HUES6 (cell line): ENCODE results near the gene NEU2.

Experiments used
- H3K27ac ChIP-seq: 2 replicates; pipeline ENCODE4 v1.7.0; 2013; ENCODE audit warnings: low read depth, mild to moderate bottlenecking, low read length, inconsistent platforms
- H3K27me3 ChIP-seq: 2 replicates; pipeline ENCODE4 v1.6.1; 2013; ENCODE audit warnings: low read length; ENCODE audit not compliant: control insufficient read depth, insufficient read depth
- H3K36me3 ChIP-seq: 2 replicates; pipeline ENCODE4 v1.6.1; 2013; ENCODE audit warnings: low read length; ENCODE audit not compliant: control insufficient read depth, insufficient read depth
- H3K4me1 ChIP-seq: 2 replicates; pipeline ENCODE4 v1.6.1; 2013; ENCODE audit warnings: low read length; ENCODE audit not compliant: control insufficient read depth, insufficient read depth
- H3K4me3 ChIP-seq: 2 replicates; pipeline ENCODE4 v1.5.1; 2013; ENCODE audit warnings: low read depth, low read length
- H3K9ac ChIP-seq: one replicate; pipeline ENCODE4 v1.6.1; 2013; ENCODE audit warnings: mild to moderate bottlenecking, low read length
- H3K9me3 ChIP-seq: 2 replicates; pipeline ENCODE4 v1.6.1; 2013; ENCODE audit warnings: low read depth, low read length; ENCODE audit not compliant: control insufficient read depth, insufficient read depth

Gene NEU2

DNA sequence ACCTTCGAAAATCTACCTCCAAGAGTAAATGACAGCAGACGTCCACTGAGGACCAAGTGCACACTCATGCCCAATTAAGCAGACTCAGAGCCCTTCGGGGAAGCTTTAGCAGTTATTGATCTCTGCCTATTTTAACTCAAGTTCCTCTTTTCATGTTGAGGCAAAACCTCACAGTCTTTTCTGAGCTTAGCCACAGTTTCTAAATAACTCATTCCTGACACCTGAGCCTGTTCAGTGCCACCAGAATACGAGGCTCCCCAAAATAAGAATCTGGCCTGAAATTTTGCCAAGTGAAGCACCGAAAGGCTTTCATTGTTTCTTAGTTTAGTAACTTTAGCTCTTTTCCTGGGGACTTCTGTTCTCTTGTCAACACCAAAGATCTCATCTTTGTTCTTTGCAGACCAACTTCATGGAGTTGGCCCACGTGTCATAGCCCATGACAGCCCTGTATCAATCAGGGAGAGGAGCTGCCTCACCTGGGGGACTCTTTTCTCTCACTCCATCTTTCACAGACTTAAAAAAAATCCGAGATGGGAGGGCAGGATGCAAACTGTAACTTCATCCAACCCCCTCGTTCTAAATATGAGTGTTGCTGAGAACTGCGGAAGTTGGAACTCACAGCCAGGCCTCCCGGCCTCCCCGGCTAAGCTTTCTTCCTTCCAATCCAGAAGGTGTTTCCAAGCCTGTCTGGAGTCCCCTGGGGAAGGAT is 49.9 kb downstream of the NEU2 start:
- H3K9me3 ChIP-seq = no peaks in the 10 kb centered on the region
- H3K9ac ChIP-seq = no peak overlapping the region
- H3K27me3 ChIP-seq = no peaks in the 10 kb centered on the region
- H3K4me3 ChIP-seq = no peak overlapping the region
- no peaks in the 10 kb centered on the region for H3K36me3 ChIP-seq
- peaks cover 7% of the 10 kb centered on the region; the same call in 1 of the 2 replicates for H3K4me1 ChIP-seq
- H3K27ac ChIP-seq = no peak overlapping the region

DNA sequence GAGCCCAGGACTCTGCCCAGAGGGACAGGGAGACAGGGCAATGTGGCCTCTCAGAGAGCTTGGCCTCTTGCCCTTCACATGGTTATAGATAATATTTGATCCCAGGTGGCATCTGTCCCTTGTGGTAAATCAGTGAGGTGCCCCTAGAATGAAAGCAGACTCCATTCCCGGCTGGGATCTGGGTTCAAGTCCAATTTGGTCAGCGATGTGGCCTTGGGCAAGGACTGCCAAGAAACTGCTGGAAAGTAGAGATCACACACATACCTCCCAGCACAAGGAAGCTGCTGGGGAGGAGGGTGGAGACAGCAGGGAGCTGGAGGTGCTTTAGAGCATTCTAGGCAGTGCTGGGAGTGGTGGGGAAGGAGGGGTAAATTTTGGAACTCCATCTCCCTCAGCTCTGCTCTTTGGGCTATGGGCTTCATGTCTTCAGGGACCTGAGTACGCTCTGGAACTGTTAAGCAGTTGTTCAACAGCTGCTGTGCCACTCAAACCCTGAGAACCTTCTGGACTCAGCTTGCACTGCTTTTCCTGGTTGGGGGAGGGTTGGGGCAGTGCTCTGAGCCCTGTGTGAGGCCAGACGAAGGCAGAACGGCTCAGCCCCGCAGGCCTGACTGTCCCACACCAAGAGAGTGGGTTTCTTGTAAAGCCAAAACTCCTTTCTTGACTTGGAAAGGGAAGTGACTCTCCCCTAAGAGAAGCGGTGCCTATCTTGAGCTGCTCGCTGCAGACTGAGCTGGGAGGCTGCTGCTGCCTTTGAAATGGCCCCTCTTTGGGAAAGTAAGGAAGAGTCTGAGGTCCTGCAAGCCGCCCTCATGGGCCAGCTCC is 50.7 kb downstream of the NEU2 start:
- H3K9me3 ChIP-seq = no peaks in the 10 kb centered on the region
- H3K27ac ChIP-seq = no peak overlapping the region
- no peak overlapping the region for H3K4me3 ChIP-seq
- H3K4me1 ChIP-seq = peaks cover 7% of the 10 kb centered on the region; the same call in 1 of the 2 replicates
- no peaks in the 10 kb centered on the region for H3K27me3 ChIP-seq
- no peaks in the 10 kb centered on the region for H3K36me3 ChIP-seq
- no peak overlapping the region for H3K9ac ChIP-seq

DNA sequence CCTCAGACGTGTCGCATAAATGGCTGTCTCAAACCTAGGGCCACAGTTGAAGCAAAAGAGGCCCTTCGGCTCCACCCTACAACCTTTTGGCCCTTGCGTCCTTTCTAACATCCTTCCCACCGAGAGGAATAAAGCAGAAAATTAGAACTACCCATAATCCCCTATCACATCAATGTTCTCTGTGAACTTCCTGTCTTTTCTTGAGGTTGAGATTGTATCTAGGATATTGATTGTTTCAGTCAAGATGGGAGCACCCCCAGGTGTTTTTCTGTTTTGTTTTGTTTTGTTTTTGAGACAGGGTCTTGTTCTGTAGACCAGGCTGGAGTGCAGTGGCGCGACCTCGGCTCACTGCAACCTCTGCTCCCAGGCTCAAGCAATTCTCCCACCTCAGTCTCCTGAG is 51.3 kb downstream of the NEU2 start:
- no peak overlapping the region for H3K27ac ChIP-seq
- H3K4me3 ChIP-seq = no peak overlapping the region
- no peak overlapping the region for H3K9ac ChIP-seq
- H3K27me3 ChIP-seq = no peaks in the 10 kb centered on the region
- peaks cover 7% of the 10 kb centered on the region; the same call in 1 of the 2 replicates for H3K4me1 ChIP-seq
- H3K9me3 ChIP-seq = no peaks in the 10 kb centered on the region
- no peaks in the 10 kb centered on the region for H3K36me3 ChIP-seq

DNA sequence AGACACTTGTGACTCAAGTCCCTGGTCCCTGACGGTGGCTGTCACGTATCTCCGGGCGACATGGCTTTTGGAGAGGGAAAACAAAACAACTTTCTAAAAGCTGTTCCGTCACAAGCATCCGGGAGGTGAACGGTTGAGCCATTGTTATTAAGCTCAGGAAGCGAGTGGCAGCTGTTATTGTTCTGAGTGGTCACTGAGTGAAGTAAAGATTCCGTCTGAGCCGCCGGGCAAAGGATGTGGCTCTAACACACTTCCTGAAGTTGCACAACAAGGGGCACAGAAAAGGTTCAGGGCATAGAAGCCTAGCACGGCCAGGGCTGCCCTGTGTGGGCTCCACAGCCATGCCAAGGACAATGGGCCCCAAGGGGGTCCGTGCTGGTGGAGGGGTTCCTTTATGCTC is 52.0 kb downstream of the NEU2 start:
- Histone ChIP-seq H3K4me1 (peaks cover 7% of the 10 kb centered on the region; the same call in 1 of the 2 replicates), H3K36me3 (no peaks in the 10 kb centered on the region), H3K9me3 (no peaks in the 10 kb centered on the region), H3K9ac (no peak overlapping the region), H3K4me3 (no peak overlapping the region), H3K27ac (no peak overlapping the region), H3K27me3 (no peaks in the 10 kb centered on the region)
